ENCODE data around the gene GTF3C1. TPM values are rescaled to one million over a fixed set of nuclear protein-coding genes. Genes with fewer than 3 reads are reported as not detected.

The GTF3C1 gene
- total and polyA plus RNA-seq, 2 of the 8 experiments (the other 6 are each of a cell fraction or from before 2014, with no cell fraction given) = 89.3 to 126 TPM

DNA sequence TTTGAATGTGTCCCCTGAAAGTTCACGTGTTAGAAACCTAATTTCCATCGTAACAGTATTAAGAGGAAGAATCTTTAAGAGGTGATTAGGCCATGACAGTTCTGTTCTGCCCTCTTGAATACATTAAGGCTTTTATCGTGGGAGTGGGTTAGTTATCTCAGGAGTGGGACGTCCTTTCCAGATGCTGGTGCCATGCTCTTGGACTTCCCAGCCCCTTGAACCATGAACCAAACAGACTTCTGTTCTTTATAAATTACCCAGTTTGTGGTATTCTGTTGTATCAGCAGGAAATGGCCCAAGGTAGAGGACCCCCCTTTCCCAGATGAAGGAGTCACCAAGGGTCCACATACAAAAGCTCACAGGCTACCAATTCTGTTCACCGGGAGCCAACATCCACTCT is 10.1 kb downstream of the GTF3C1 start:
- no peak overlapping the region for H4K8ac ChIP-seq (ENCODE audit: extremely low read depth, insufficient read depth, low read length)
- H4K91ac ChIP-seq (replicated peaks; ENCODE audit: insufficient read length, low read length) = no peak overlapping the region
- no peak overlapping the region for H3K27ac ChIP-seq (ENCODE audit: low read depth, low read length)
- H2AFZ ChIP-seq (ENCODE audit: low read length) = no peak overlapping the region
- no peak for DNase-seq (ENCODE audit: low read depth in 1 of 2, low spot score in 2 of 2)
- no peak overlapping the region for H4K5ac ChIP-seq (ENCODE audit: insufficient read length, low read depth, low read length)
- POLR2A ChIA-PET (ENCODE audit: partially characterized antibody) = interaction anchor here (2.9 kb wide), 1 partner anchor 11 kb away, joined by 7 read pairs; the partner anchor contains the start of genes GTF3C1 and KATNIP
- no peak overlapping the region for H3K4me2 ChIP-seq (ENCODE audit: insufficient read depth in 1 of 2, low read depth in 2 of 2, low read length in 2 of 2)
- H2BK15ac ChIP-seq (ENCODE audit: low read length) = no peak overlapping the region
- H3K14ac ChIP-seq (ENCODE audit: insufficient read length) = no peak overlapping the region
- no peak overlapping the region for H2AK5ac ChIP-seq (ENCODE audit: low read depth, low read length)
- no peak overlapping the region for H2BK12ac ChIP-seq (ENCODE audit: low read depth, low read length)
- 71% methylated on average over 5 of the region's 5 CpGs; no CpG with 5 or more reads in 1 of the 2 experiments for WGBS, 2 experiments (ENCODE audit: extremely low coverage in 1 of 2, insufficient coverage in 1 of 2, insufficient read length in 1 of 2, insufficient replicate concordance in 2 of 2, low coverage in 1 of 2, low lambda C conversion rate in 2 of 2, missing lambda C conversion rate in 1 of 2)
- H3K9me3 ChIP-seq (ENCODE audit: insufficient read depth in 2 of 2, low read depth in 1 of 2, low read length in 1 of 2) = no peaks in the 10 kb centered on the region
- no peak for FAIRE-seq
- no peak for TF ChIP-seq GABPA (IDR thresholded peaks at IDR 0.05; ENCODE audit: borderline replicate concordance, insufficient read depth, low read length)
- no peak for TF ChIP-seq MAFK (IDR thresholded peaks at IDR 0.05; ENCODE audit: low read depth, low read length)
- TF ChIP-seq EGR1 (IDR thresholded peaks at IDR 0.05; ENCODE audit: borderline replicate concordance, low read depth, low read length) = no peak
- no peak for TF ChIP-seq RNF2 (IDR thresholded peaks at IDR 0.05; ENCODE audit: borderline replicate concordance, low read depth, low read length, missing control alignments, poor library complexity, severe bottlenecking)
- no peak for TF ChIP-seq CBX5 (IDR thresholded peaks at IDR 0.05; ENCODE audit: low read depth, low read length)
- TF ChIP-seq TAF1 (IDR thresholded peaks at IDR 0.05; ENCODE audit: low read depth, low read length) = no peak
- no peak for TF ChIP-seq TBP (IDR thresholded peaks at IDR 0.05; ENCODE audit: low read depth, low read length)
- TF ChIP-seq ZNF274 (IDR thresholded peaks at IDR 0.05; ENCODE audit: borderline replicate concordance, extremely low read depth, low read length) = no peak
- no peak for TF ChIP-seq ASH2L (IDR thresholded peaks at IDR 0.05; ENCODE audit: low read length)
- TF ChIP-seq SIX5 (IDR thresholded peaks at IDR 0.05; ENCODE audit: low read depth, low read length) = no peak
- TF ChIP-seq, protein P1, sequence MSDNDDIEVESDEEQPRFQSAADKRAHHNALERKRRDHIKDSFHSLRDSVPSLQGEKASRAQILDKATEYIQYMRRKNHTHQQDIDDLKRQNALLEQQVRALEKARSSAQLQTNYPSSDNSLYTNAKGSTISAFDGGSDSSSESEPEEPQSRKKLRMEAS (IDR thresholded peaks at IDR 0.05) = no peak
- TF ChIP-seq RFX5 (IDR thresholded peaks at IDR 0.05; ENCODE audit: borderline replicate concordance, low read depth, low read length) = no peak
- no peak for TF ChIP-seq CBX8 (IDR thresholded peaks at IDR 0.05; ENCODE audit: borderline replicate concordance, low read depth, low read length)
- TF ChIP-seq PHF8 (conservative IDR thresholded peaks at IDR 0.05; ENCODE audit: low read depth, low read length) = no peak
- H2BK20ac ChIP-seq (ENCODE audit: low read length) = no peak overlapping the region
- no peak overlapping the region for H3K18ac ChIP-seq (ENCODE audit: extremely low read depth, low read length)
- no peak overlapping the region for H3K23ac ChIP-seq (ENCODE audit: insufficient read length)
- no peaks in the 10 kb centered on the region for H3K27me3 ChIP-seq (replicated peaks in 1 of 4; ENCODE audit: control insufficient read depth in 3 of 4, extremely low read depth in 1 of 4, insufficient read depth in 3 of 4, low read length in 3 of 4)
- H3K9ac ChIP-seq (replicated peaks in 1 of 4; ENCODE audit: extremely low read depth in 1 of 4, low read depth in 3 of 4, low read length in 3 of 4) = no peak overlapping the region
- no peak overlapping the region for H3K4ac ChIP-seq (replicated peaks; ENCODE audit: insufficient read length, low read depth, low read length)
- no peak overlapping the region for H2BK5ac ChIP-seq (ENCODE audit: low read depth, low read length)
- no peaks in the 10 kb centered on the region; the same call in 1 of the 2 replicates for H3K23me2 ChIP-seq (ENCODE audit: low read depth, low read length)
- H3K79me2 ChIP-seq (ENCODE audit: control insufficient read depth in 1 of 2, insufficient read depth in 2 of 2, low read length in 2 of 2) = no peaks in the 10 kb centered on the region
- no peaks in the 10 kb centered on the region for H3K4me1 ChIP-seq (replicated peaks in 1 of 4; ENCODE audit: control insufficient read depth in 3 of 4, insufficient read depth in 4 of 4, low read length in 3 of 4)
- peaks cover 7% of the 10 kb centered on the region for H3K79me1 ChIP-seq (ENCODE audit: low read depth, low read length)
- peaks cover 2 to 4% of the 10 kb centered on the region in 2 experiments for H4K20me1 ChIP-seq (replicated peaks in 1 of 2; ENCODE audit: control insufficient read depth in 1 of 2, insufficient read depth in 2 of 2, low read length in 2 of 2)
- no peak overlapping the region for H3K4me3 ChIP-seq (ENCODE audit: extremely low read depth in 1 of 4, insufficient read depth in 2 of 4, low read depth in 3 of 4, low read length in 4 of 4)
- no peak overlapping the region for H3K56ac ChIP-seq (replicated peaks; ENCODE audit: insufficient read length, low read depth, low read length)
- no peak overlapping the region for H2BK120ac ChIP-seq (replicated peaks; ENCODE audit: low read depth, low read length)
- CTCF ChIA-PET (ENCODE audit: partially characterized antibody) = interaction anchor here (1.1 kb wide), 1 partner anchor 23 kb away, joined by 4 read pairs; no protein-coding TSS in a partner anchor
- peaks cover 39 to 79% (median 68%) of the 10 kb centered on the region in 4 experiments for H3K36me3 ChIP-seq (ENCODE audit: control insufficient read depth in 2 of 4, insufficient read depth in 4 of 4, low read length in 3 of 4)
